Type B pancreatic cell (in vitro differentiated cells): ENCODE data around the gene TMEM14B. TPM values are rescaled to one million over a fixed set of nuclear protein-coding genes. Genes with fewer than 3 reads are reported as not detected.
"Not testable (repeated sequence)": the region's sequence is repeated elsewhere in the genome, so short reads cannot be mapped to it uniquely, and the experiment has no call there.

Experiments used
- DNase-seq: peaks from one replicate; pipeline ENCODE4 v3.0.0; 2021; ENCODE audit warnings: mixed read lengths; ENCODE audit not compliant: unreplicated experiment; ENCODE audit errors: extremely low spot score
- H3K27ac Mint-ChIP-seq: 2 replicates; pipeline ENCODE4 v1.8.0; 2021; ENCODE audit warnings: mild to moderate bottlenecking, mixed read lengths
- H3K27me3 Mint-ChIP-seq: 2 replicates; pipeline ENCODE4 v1.8.0; 2021; ENCODE audit warnings: mixed read lengths
- H3K36me3 Mint-ChIP-seq: 2 replicates; pipeline ENCODE4 v1.8.0; 2021; ENCODE audit warnings: mixed read lengths
- H3K4me1 Mint-ChIP-seq: one replicate; pipeline ENCODE4 v1.8.0; 2021; ENCODE audit warnings: mixed read lengths; ENCODE audit not compliant: unreplicated experiment
- H3K4me3 Mint-ChIP-seq: 2 replicates; pipeline ENCODE4 v1.8.0; 2021; ENCODE audit warnings: mild to moderate bottlenecking, mixed read lengths
- H3K9me3 Mint-ChIP-seq: 2 replicates; pipeline ENCODE4 v1.8.0; 2021; ENCODE audit warnings: mixed read lengths
- CTCF ChIP-seq: fragments of 200-600 bp; sonication (generic); conservative IDR thresholded peaks from 2 replicates; pipeline ENCODE4 v1.5.0; 2021; ENCODE audit warnings: antibody characterized with exemption, mild to moderate bottlenecking
- long read RNA-seq: library from polyadenylated mRNA; unstranded; transcript quantifications from one replicate; pipeline ENCODE4 v2.0.0, GENCODE V29; 2020
- total RNA-seq: library from RNA; stranded (reverse); gene quantifications from 2 replicates; pipeline ENCODE4 v1.2.1, GENCODE V29; 2021; ENCODE audit warnings: low replicate concordance

The TMEM14B gene
- total RNA-seq, result 68.1 and 75.6 TPM in 2 replicates
- long read RNA-seq, transcript TMEM14B-202 (6 exons, 975 nt), result major isoform, 81 of 102 reads
- long read RNA-seq, partial matches to known transcripts, result 3 of 102 reads
- long read RNA-seq, other reads (novel, unspliced or antisense), result 10 of 102 reads

- Mint-ChIP-seq H3K9me3 (no peaks in the 10 kb centered on the region), H3K4me1 (peaks cover 25% of the 10 kb centered on the region), H3K27me3 (no peaks in the 10 kb centered on the region)
Observed at GRCh38 chr6:10747251-10747972, at the start of gene TMEM14B. Gene TMEM14B (plus strand): TSS chr6:10747805. CDS start chr6:10749246, 1,441 bp downstream.

GRCh38 chr6:10713962-10714361 is 33.6 kb upstream of the TMEM14B start:
- DNase-seq, result no peak
- Mint-ChIP-seq H3K27ac (no peak overlapping the region), H3K27me3 (no peaks in the 10 kb centered on the region), H3K4me1 (no peaks in the 10 kb centered on the region), H3K4me3 (no peak overlapping the region), H3K9me3 (no peaks in the 10 kb centered on the region), H3K36me3 (peaks cover 4% of the 10 kb centered on the region)
- TF ChIP-seq CTCF, result no peak

More at GRCh38 chr6:10747251-10747972, at the start of gene TMEM14B:
- Mint-ChIP-seq H3K27ac (peak within 1 kb of the TSS; percentile 95), H3K4me3 (peak within 1 kb of the TSS; percentile 98), H3K36me3 (peaks cover 9% of the 10 kb centered on the region)
- TF ChIP-seq CTCF, result no peak
- DNase-seq, result peak; percentile 100

GRCh38 chr6:10719296-10719963 is 28.2 kb upstream of the TMEM14B start:
- TF ChIP-seq CTCF, result no peak
- no peaks in the 10 kb centered on the region for H3K9me3 Mint-ChIP-seq
- H3K4me1 Mint-ChIP-seq, result peaks cover 24% of the 10 kb centered on the region
- DNase-seq, result no peak
- H3K4me3 Mint-ChIP-seq, result no peak overlapping the region
- H3K36me3 Mint-ChIP-seq, result no peaks in the 10 kb centered on the region
- H3K27me3 Mint-ChIP-seq, result no peaks in the 10 kb centered on the region
- H3K27ac Mint-ChIP-seq, result no peak overlapping the region

GRCh38 chr6:10719964-10720264 is 27.7 kb upstream of the TMEM14B start:
- Mint-ChIP-seq H3K4me1 (peaks cover 26% of the 10 kb centered on the region), H3K36me3 (no peaks in the 10 kb centered on the region), H3K9me3 (no peaks in the 10 kb centered on the region), H3K27ac (no peak overlapping the region), H3K4me3 (no peak overlapping the region), H3K27me3 (no peaks in the 10 kb centered on the region)
- no peak for TF ChIP-seq CTCF
- DNase-seq, result no peak

- H3K9me3 Mint-ChIP-seq, result no peaks in the 10 kb centered on the region
- peaks cover 31% of the 10 kb centered on the region for H3K4me1 Mint-ChIP-seq
- no peak overlapping the region for H3K4me3 Mint-ChIP-seq
- DNase-seq, result no peak
- H3K36me3 Mint-ChIP-seq, result peaks cover 2% of the 10 kb centered on the region
- H3K27ac Mint-ChIP-seq, result no peak overlapping the region
- TF ChIP-seq CTCF, result no peak
- no peaks in the 10 kb centered on the region for H3K27me3 Mint-ChIP-seq
Observed at GRCh38 chr6:10720265-10720959, 27.2 kb upstream of the TMEM14B start.

- H3K27ac Mint-ChIP-seq, result peak overlapping the region; percentile 98
- not testable (repeated sequence) for H3K9me3 Mint-ChIP-seq, H3K36me3 Mint-ChIP-seq, DNase-seq, H3K27me3 Mint-ChIP-seq
- peaks cover 35% of the 10 kb centered on the region for H3K4me1 Mint-ChIP-seq
- peak overlapping the region; percentile 98 for H3K4me3 Mint-ChIP-seq
Observed at GRCh38 chr6:10720960-10721849, 26.4 kb upstream of the TMEM14B start.
